Measurements from ENCODE around the gene SIAH3.

SIAH3 gene

DNA sequence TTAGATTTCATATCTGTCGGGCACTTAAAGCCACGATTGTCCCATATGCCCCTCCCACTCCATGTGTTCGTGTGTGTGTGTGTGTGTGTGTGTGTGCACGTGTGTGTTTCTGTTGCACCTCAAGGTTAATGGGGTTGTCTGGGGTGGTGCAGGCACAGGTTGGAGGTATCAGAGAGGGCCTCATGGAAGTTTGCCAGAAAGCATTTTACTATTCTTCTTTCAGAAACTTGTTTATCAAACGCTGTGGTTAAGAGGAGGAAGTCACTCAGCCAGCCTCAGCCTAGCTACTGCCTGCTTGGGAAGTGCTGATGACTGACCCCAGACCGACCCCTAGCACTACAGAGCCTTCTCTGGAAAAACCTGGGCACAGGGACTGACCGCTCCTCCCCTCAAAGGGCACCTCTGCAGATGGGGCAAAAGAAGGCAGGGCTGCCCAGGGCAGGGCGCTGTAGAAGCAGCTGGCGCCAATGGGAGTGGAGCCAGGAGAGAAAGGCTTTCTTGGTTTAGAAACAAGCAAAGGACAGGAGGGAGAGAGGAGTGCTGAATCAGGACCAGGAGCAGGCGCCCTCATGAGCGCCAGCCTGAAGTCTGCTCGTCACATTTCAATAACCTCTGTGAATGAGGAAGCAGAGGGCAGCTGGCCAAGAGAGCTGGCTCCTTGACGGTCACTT lies 3.9 kb downstream of the SIAH3 start:
- H3K9ac ChIP-seq (ENCODE audit: low read length), result no peak overlapping the region
- H3K9me3 ChIP-seq (ENCODE audit: insufficient read depth, low read length), result no peaks in the 10 kb centered on the region
- no peaks in the 10 kb centered on the region for H4K20me1 ChIP-seq (ENCODE audit: low read depth, low read length)
- no peak overlapping the region for H3K4me2 ChIP-seq (ENCODE audit: low read depth, low read length, poor library complexity, severe bottlenecking)
- H3K79me2 ChIP-seq (ENCODE audit: insufficient read depth, low read length), result no peaks in the 10 kb centered on the region
- no peaks in the 10 kb centered on the region for H3K36me3 ChIP-seq (ENCODE audit: low read length)
- TF ChIP-seq, protein P1, sequence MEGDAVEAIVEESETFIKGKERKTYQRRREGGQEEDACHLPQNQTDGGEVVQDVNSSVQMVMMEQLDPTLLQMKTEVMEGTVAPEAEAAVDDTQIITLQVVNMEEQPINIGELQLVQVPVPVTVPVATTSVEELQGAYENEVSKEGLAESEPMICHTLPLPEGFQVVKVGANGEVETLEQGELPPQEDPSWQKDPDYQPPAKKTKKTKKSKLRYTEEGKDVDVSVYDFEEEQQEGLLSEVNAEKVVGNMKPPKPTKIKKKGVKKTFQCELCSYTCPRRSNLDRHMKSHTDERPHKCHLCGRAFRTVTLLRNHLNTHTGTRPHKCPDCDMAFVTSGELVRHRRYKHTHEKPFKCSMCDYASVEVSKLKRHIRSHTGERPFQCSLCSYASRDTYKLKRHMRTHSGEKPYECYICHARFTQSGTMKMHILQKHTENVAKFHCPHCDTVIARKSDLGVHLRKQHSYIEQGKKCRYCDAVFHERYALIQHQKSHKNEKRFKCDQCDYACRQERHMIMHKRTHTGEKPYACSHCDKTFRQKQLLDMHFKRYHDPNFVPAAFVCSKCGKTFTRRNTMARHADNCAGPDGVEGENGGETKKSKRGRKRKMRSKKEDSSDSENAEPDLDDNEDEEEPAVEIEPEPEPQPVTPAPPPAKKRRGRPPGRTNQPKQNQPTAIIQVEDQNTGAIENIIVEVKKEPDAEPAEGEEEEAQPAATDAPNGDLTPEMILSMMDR (IDR thresholded peaks at IDR 0.05; ENCODE audit: insufficient read depth, low read length, poor library complexity, severe bottlenecking), result no peak
- TF ChIP-seq EZH2phosphoT487 (conservative IDR thresholded peaks at IDR 0.05; ENCODE audit: low read length), result no peak
- no peaks in the 10 kb centered on the region for H3F3A ChIP-seq (ENCODE audit: insufficient read depth)
- no peak overlapping the region for H3K27ac ChIP-seq (ENCODE audit: low read depth, low read length)
- no peaks in the 10 kb centered on the region for H3K27me3 ChIP-seq (ENCODE audit: low read length)
- H3K4me3 ChIP-seq (ENCODE audit: insufficient read depth, low read length, poor library complexity, severe bottlenecking), result no peak overlapping the region
- H3K9me2 ChIP-seq (replicated peaks; ENCODE audit: insufficient read depth, low read length), result no peaks in the 10 kb centered on the region
- no peak overlapping the region for H2AFZ ChIP-seq (ENCODE audit: low read depth, low read length, severe bottlenecking)

DNA sequence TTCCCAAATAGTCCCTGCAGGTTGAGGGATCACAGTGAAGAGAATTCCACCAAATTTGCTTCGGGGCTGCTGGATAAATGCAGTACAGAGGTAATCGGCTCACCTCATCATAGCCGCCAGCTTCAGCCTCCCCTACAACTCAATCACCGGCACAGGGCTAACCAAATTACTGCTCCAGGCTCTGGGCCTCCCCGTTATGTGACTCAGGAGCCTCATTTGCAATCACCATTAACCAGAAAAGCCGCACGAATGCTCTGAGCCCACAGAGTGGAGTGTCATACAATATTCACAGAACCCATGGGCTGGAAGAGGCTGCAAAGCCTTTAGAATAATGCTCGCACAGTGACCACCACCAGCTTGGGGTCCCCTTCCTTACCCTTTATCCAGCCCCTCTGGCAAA lies 4.9 kb downstream of the SIAH3 start:
- no peak overlapping the region for H3K27ac ChIP-seq (ENCODE audit: low read depth, low read length)
- no peak overlapping the region for H3K4me3 ChIP-seq (ENCODE audit: insufficient read depth, low read length, poor library complexity, severe bottlenecking)
- no peaks in the 10 kb centered on the region for H3K9me2 ChIP-seq (replicated peaks; ENCODE audit: insufficient read depth, low read length)
- no peaks in the 10 kb centered on the region for H3K9me3 ChIP-seq (ENCODE audit: insufficient read depth, low read length)
- H2AFZ ChIP-seq (ENCODE audit: low read depth, low read length, severe bottlenecking), result no peak overlapping the region
- H3K27me3 ChIP-seq (ENCODE audit: low read length), result no peaks in the 10 kb centered on the region
- no peaks in the 10 kb centered on the region for H3K36me3 ChIP-seq (ENCODE audit: low read length)
- H3K4me2 ChIP-seq (ENCODE audit: low read depth, low read length, poor library complexity, severe bottlenecking), result no peak overlapping the region
- H3K9ac ChIP-seq (ENCODE audit: low read length), result no peak overlapping the region
- no peaks in the 10 kb centered on the region for H4K20me1 ChIP-seq (ENCODE audit: low read depth, low read length)
- H3F3A ChIP-seq (ENCODE audit: insufficient read depth), result no peaks in the 10 kb centered on the region
- no peaks in the 10 kb centered on the region for H3K79me2 ChIP-seq (ENCODE audit: insufficient read depth, low read length)
- TF ChIP-seq EZH2phosphoT487 (conservative IDR thresholded peaks at IDR 0.05; ENCODE audit: low read length), result no peak
- TF ChIP-seq, protein P1 (IDR thresholded peaks at IDR 0.05; ENCODE audit: insufficient read depth, low read length, poor library complexity, severe bottlenecking), result no peak

DNA sequence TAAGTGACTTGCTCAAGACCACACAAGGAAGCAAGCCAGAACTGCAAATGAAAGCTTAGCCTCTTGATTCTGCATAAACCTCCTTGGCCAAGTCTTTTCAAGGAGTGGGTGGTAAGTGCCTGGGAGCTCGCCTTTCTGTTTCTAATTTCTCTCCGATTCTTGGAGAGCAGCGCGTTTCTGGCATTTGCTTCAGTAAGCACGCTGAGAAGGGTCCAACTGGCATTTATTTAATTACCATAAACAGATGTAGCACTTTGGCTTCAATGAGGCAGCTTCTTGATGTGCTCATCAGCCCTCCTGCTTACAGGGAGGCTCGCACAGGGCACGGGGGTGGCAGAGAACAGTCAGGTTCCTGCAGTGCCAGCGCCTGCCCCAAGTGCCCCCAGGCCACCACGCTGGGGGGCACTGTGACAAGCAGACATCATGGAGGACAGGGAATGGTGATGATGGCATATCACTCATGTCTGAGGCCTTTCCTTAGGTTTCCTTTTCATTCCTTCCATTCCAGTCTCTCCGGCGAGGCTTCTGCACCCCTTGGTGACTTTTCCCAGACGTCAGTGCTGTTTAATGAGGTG lies 13.3 kb downstream of the SIAH3 start:
- Histone ChIP-seq H3K9ac (ENCODE audit: low read length) (no peak overlapping the region), H3K36me3 (ENCODE audit: low read length) (no peaks in the 10 kb centered on the region), H2AFZ (ENCODE audit: low read depth, low read length, severe bottlenecking) (no peak overlapping the region), H3K9me3 (ENCODE audit: insufficient read depth, low read length) (no peaks in the 10 kb centered on the region), H3K4me2 (ENCODE audit: low read depth, low read length, poor library complexity, severe bottlenecking) (no peak overlapping the region), H3K27me3 (ENCODE audit: low read length) (no peaks in the 10 kb centered on the region), H3K79me2 (ENCODE audit: insufficient read depth, low read length) (no peaks in the 10 kb centered on the region), H3F3A (ENCODE audit: insufficient read depth) (no peaks in the 10 kb centered on the region), H3K4me3 (ENCODE audit: insufficient read depth, low read length, poor library complexity, severe bottlenecking) (no peak overlapping the region), H3K27ac (ENCODE audit: low read depth, low read length) (no peak overlapping the region), H3K9me2 (replicated peaks; ENCODE audit: insufficient read depth, low read length) (no peaks in the 10 kb centered on the region), H4K20me1 (ENCODE audit: low read depth, low read length) (no peaks in the 10 kb centered on the region)
- TF ChIP-seq, protein P1 (IDR thresholded peaks at IDR 0.05; ENCODE audit: insufficient read depth, low read length, poor library complexity, severe bottlenecking), result no peak
- TF ChIP-seq EZH2phosphoT487 (conservative IDR thresholded peaks at IDR 0.05; ENCODE audit: low read length), result no peak

Data from SU-DHL-6 (cell line).